ENCODE data around the gene NIPAL4. TPM values are rescaled to one million over a fixed set of nuclear protein-coding genes. Genes with fewer than 3 reads are reported as not detected.
A peak's percentile ranks its signal among the peaks of the same experiment; 100 is the strongest.

Gene NIPAL4
- total RNA-seq, 2 donors from 2014 or later = 3.1 to 5.9 TPM

- no peaks in the 10 kb centered on the region for H3K36me3 Mint-ChIP-seq (ENCODE audit: insufficient read depth in 2 of 2)
- no peak overlapping the region for H3K27ac Mint-ChIP-seq
- no peaks in the 10 kb centered on the region for H3K4me1 Mint-ChIP-seq (ENCODE audit: low read depth)
- H3K4me3 Mint-ChIP-seq = no peak overlapping the region
- ATAC-seq (replicated peaks in 1 of 2) = no peak
- peaks cover 11% of the 10 kb centered on the region for H3K27me3 Mint-ChIP-seq (ENCODE audit: low read depth)
- no peaks in the 10 kb centered on the region for H3K9me3 Mint-ChIP-seq
- DNase-seq = no peak
Measured at GRCh38 chr5:157450024-157450423, 10.0 kb upstream of the NIPAL4 start.

GRCh38 chr5:157451806-157452205, 8.2 kb upstream of the NIPAL4 start:
- Mint-ChIP-seq H3K9me3 (no peaks in the 10 kb centered on the region), H3K27me3 (ENCODE audit: low read depth) (peaks cover 11% of the 10 kb centered on the region), H3K4me3 (no peak overlapping the region), H3K4me1 (ENCODE audit: low read depth) (no peaks in the 10 kb centered on the region), H3K27ac (no peak overlapping the region), H3K36me3 (ENCODE audit: insufficient read depth in 2 of 2) (no peaks in the 10 kb centered on the region)
- ATAC-seq (replicated peaks in 1 of 2) (no peak), DNase-seq (no peak)

- H3K4me1 Mint-ChIP-seq (ENCODE audit: low read depth) = peaks cover 1% of the 10 kb centered on the region
Measured at GRCh38 chr5:157454273-157454672, 5.7 kb upstream of the NIPAL4 start.

GRCh38 chr5:157455057-157455456, 5.0 kb upstream of the NIPAL4 start:
- Mint-ChIP-seq H3K36me3 (ENCODE audit: insufficient read depth in 2 of 2) (no peaks in the 10 kb centered on the region), H3K27ac (no peak overlapping the region), H3K9me3 (no peaks in the 10 kb centered on the region), H3K4me1 (ENCODE audit: low read depth) (peaks cover 5% of the 10 kb centered on the region), H3K4me3 (no peak overlapping the region), H3K27me3 (ENCODE audit: low read depth) (peaks cover 23% of the 10 kb centered on the region)
- ATAC-seq (replicated peaks in 1 of 2) = no peak
- no peak for DNase-seq

More at GRCh38 chr5:157454273-157454672, 5.7 kb upstream of the NIPAL4 start:
- Mint-ChIP-seq H3K36me3 (ENCODE audit: insufficient read depth in 2 of 2) (no peaks in the 10 kb centered on the region), H3K27me3 (ENCODE audit: low read depth) (peaks cover 17% of the 10 kb centered on the region), H3K27ac (no peak overlapping the region), H3K9me3 (no peaks in the 10 kb centered on the region), H3K4me3 (no peak overlapping the region)
- no peak for ATAC-seq (replicated peaks in 1 of 2)
- DNase-seq = no peak

GRCh38 chr5:157456301-157456700, 3.7 kb upstream of the NIPAL4 start:
- Mint-ChIP-seq H3K27me3 (ENCODE audit: low read depth) (peaks cover 33% of the 10 kb centered on the region), H3K36me3 (ENCODE audit: insufficient read depth in 2 of 2) (no peaks in the 10 kb centered on the region), H3K27ac (no peak overlapping the region), H3K4me1 (ENCODE audit: low read depth) (peaks cover 15% of the 10 kb centered on the region), H3K4me3 (no peak overlapping the region), H3K9me3 (no peaks in the 10 kb centered on the region)
- DNase-seq = no peak
- ATAC-seq (replicated peaks in 1 of 2) = no peak

GRCh38 chr5:157457391-157457790, 2.6 kb upstream of the NIPAL4 start:
- Mint-ChIP-seq H3K36me3 (ENCODE audit: insufficient read depth in 2 of 2) (no peaks in the 10 kb centered on the region), H3K4me1 (ENCODE audit: low read depth) (peaks cover 17% of the 10 kb centered on the region), H3K27me3 (ENCODE audit: low read depth) (peaks cover 40% of the 10 kb centered on the region), H3K4me3 (no peak overlapping the region), H3K9me3 (no peaks in the 10 kb centered on the region), H3K27ac (no peak overlapping the region)
- DNase-seq (no peak), ATAC-seq (replicated peaks in 1 of 2) (no peak)

GRCh38 chr5:157458835-157459234, 1.2 kb upstream of the NIPAL4 start:
- Mint-ChIP-seq H3K36me3 (ENCODE audit: insufficient read depth in 2 of 2) (peaks cover 0 to 2% of the 10 kb centered on the region in 2 donors), H3K27me3 (ENCODE audit: low read depth) (peaks cover 40% of the 10 kb centered on the region), H3K4me1 (ENCODE audit: low read depth) (peaks cover 25% of the 10 kb centered on the region), H3K4me3 (no peak overlapping the region), H3K27ac (no peak overlapping the region), H3K9me3 (no peaks in the 10 kb centered on the region)
- no peak for DNase-seq
- no peak for ATAC-seq (replicated peaks in 1 of 2)

DNA sequence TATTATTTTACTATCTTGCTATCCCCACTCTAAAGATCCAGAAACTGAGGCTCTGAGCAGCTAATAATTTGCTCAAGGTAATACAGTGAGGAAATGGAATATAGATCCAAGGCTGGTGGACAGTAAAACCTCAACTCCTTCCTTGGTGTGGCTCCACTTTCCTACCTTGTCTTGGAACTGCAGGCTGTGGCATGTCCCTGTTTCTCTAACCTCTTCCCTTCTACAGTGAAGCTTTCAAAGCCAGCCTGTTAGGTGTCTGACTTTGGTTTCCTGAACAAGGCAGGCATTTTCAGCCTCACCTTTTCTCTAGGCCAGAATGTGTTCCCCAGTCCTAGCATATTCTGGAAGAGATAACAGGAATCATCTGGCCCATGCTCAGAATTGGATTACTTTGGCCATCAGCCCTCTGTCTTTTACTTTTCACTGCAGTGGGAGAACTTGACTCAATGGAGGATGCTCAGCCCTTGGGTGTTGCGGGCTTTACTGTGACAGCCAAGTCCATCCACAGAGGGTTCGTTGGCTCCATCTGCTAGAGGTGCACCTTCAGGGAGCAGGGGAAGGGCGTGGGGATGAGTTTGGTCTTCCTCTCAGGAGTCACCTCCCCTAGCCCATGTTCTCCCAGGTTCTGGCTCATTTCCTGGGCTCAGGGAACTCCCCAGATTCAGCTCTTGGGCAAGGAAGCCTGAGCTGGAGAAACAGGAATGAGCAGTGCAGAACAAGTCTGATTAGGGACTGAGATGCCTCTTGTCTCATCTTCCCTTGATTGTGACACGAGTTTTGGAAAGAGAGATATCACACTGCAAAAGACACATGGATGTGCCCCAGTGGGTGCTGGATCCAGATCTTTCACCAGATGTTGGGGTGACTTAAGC, 1.1 kb downstream of the NIPAL4 start:
- Mint-ChIP-seq H3K4me3 (peak overlapping the region; percentile 77 to 83), H3K9me3 (no peaks in the 10 kb centered on the region), H3K4me1 (ENCODE audit: low read depth) (peaks cover 48% of the 10 kb centered on the region), H3K27me3 (ENCODE audit: low read depth) (peaks cover 33% of the 10 kb centered on the region), H3K36me3 (ENCODE audit: insufficient read depth in 2 of 2) (peaks cover 1 to 5% of the 10 kb centered on the region in 2 donors), H3K27ac (no peak overlapping the region)
- DNase-seq (no peak), ATAC-seq (replicated peaks in 1 of 2) (no peak)

DNA sequence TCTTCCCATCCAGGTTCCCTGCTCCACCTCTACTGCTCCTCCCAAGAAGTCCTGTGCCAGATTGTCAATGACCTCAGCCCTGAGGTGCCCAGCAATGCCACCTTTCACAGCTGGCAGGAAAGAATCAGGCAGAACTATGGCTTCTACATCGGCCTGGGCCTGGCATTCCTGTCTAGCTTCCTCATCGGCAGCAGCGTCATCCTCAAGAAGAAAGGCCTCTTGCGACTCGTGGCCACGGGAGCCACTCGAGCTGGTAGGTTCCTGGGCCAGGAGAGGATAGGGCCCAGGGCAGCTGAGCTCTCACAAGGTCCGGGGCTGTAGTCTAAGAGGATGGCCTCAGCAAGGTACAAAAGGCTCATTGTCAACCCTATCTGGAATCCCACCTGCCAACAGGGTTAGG, 3.1 kb downstream of the NIPAL4 start:
- Mint-ChIP-seq H3K27me3 (ENCODE audit: low read depth) (peaks cover 38% of the 10 kb centered on the region), H3K4me1 (ENCODE audit: low read depth) (peaks cover 53% of the 10 kb centered on the region), H3K4me3 (no peak overlapping the region), H3K36me3 (ENCODE audit: insufficient read depth in 2 of 2) (peaks cover 1 to 5% of the 10 kb centered on the region in 2 donors), H3K27ac (no peak overlapping the region), H3K9me3 (no peaks in the 10 kb centered on the region)
- ATAC-seq (replicated peaks in 1 of 2) (no peak), DNase-seq (no peak)

DNA sequence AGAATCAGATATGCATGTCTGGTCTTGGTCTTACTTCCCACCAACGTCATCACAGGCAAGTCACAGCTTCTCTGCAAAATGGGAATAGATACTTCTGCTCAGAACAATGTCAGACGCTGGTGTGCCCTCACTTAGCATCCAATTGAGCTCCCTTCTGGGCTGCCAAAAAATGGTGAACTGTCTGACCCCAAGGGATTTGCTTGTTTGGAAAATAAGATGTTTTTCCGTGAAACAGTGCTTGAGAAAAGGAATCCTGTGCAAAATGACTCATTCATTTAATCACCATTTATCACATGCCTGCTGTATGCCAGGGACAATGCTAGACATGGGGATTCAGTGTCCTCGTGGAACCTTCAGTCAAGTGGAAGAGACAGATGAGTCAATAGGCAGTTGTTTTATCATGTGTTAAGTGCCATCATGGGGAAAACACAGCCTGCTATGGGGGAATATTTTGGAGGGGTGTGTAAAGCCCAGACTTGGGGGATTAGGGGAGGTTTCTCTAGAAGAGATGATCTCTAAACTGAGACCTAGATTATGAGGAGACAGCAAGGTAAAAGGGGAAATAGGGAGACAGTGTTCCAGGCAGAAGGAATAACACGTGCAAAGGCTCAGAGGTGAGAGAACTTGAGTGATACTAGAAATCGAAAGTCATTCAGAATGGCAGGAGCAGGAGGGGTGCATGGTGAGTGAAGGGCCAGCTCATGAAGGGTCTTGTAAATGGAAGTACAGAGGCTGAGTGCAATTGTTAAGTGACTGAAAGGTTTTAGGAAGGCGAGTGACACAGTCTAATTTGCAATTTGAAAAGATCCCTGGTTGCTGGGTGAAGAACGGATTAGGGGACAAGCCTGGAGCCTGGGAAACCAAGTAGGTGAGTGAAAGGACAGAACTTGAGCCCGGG, 3.9 kb downstream of the NIPAL4 start:
- peaks cover 36% of the 10 kb centered on the region for H3K27me3 Mint-ChIP-seq (ENCODE audit: low read depth)
- H3K4me3 Mint-ChIP-seq = peak overlapping the region; percentile 67 to 73
- peak; percentile 11 to 12 for ATAC-seq (replicated peaks in 1 of 2)
- DNase-seq = no peak
- H3K4me1 Mint-ChIP-seq (ENCODE audit: low read depth) = peaks cover 53% of the 10 kb centered on the region
- H3K36me3 Mint-ChIP-seq (ENCODE audit: insufficient read depth in 2 of 2) = peaks cover 1 to 5% of the 10 kb centered on the region in 2 donors
- peak overlapping the region; percentile 85 for H3K27ac Mint-ChIP-seq
- no peaks in the 10 kb centered on the region for H3K9me3 Mint-ChIP-seq

- Mint-ChIP-seq H3K4me3 (peak overlapping the region; percentile 67 to 73), H3K4me1 (ENCODE audit: low read depth) (peaks cover 49% of the 10 kb centered on the region), H3K27me3 (ENCODE audit: low read depth) (peaks cover 29% of the 10 kb centered on the region), H3K27ac (peak overlapping the region; percentile 85), H3K9me3 (no peaks in the 10 kb centered on the region), H3K36me3 (ENCODE audit: insufficient read depth in 2 of 2) (peaks cover 1 to 5% of the 10 kb centered on the region in 2 donors)
- DNase-seq (peak; percentile 79 to 83), ATAC-seq (replicated peaks in 1 of 2) (peak; percentile 93 to 94)
Measured at GRCh38 chr5:157464519-157465171, 4.6 kb downstream of the NIPAL4 start.

- Mint-ChIP-seq H3K27ac (no peak overlapping the region), H3K27me3 (ENCODE audit: low read depth) (peaks cover 9% of the 10 kb centered on the region), H3K4me3 (no peak overlapping the region), H3K4me1 (ENCODE audit: low read depth) (peaks cover 32% of the 10 kb centered on the region), H3K9me3 (no peaks in the 10 kb centered on the region), H3K36me3 (ENCODE audit: insufficient read depth in 2 of 2) (peaks cover 7 to 10% of the 10 kb centered on the region in 2 donors)
- DNase-seq (no peak), ATAC-seq (replicated peaks in 1 of 2) (no peak)
Measured at GRCh38 chr5:157468293-157468965, 8.4 kb downstream of the NIPAL4 start.

Data from activated T-cell treated with anti-CD3 and anti-CD28 coated beads, Interleukin-2, amount 50 U/mL, for 72 hours (primary cell).